WTC11 (cell line): ENCODE data around the gene TEX10. TPM values are rescaled to one million over a fixed set of nuclear protein-coding genes. Genes with fewer than 3 reads are reported as not detected.

ENCODE experiments used
- ATAC-seq: fragments of 200-7000 bp; cut with Tn5 transposase; 2 replicates; pipeline ENCODE4 v1.10.0; 2021; ENCODE audit warnings: mild to moderate bottlenecking, moderate library complexity
- CTCF ChIA-PET: fragments of 300-600 bp; sonication (Branson Sonifier 250); formaldehyde crosslinking; loops from one replicate; lab custom pipeline; 2021; ENCODE audit warnings: antibody characterized with exemption; lab: Charles Lee
- POLR2A ChIA-PET: fragments of 350-600 bp; sonication (Branson Sonifier 250); formaldehyde crosslinking; loops from one replicate; lab custom pipeline; 2021; ENCODE audit warnings: antibody characterized with exemption; lab: Charles Lee
- DNase-seq: peaks from one replicate; pipeline ENCODE4 v3.0.0; 2021; ENCODE audit warnings: low spot score
- H3K27ac Mint-ChIP-seq: 2 replicates; pipeline ENCODE4 v1.8.0; 2021; ENCODE audit warnings: mixed read lengths
- H3K27me3 Mint-ChIP-seq: 2 replicates; pipeline ENCODE4 v1.8.0; 2021; ENCODE audit warnings: low read depth, mild to moderate bottlenecking, moderate library complexity, mixed read lengths
- H3K36me3 Mint-ChIP-seq: 2 replicates; pipeline ENCODE4 v1.8.0; 2021; ENCODE audit warnings: mixed read lengths
- H3K4me1 Mint-ChIP-seq: 2 replicates; pipeline ENCODE4 v1.8.0; 2022; ENCODE audit warnings: mixed read lengths
- H3K4me3 Mint-ChIP-seq: 2 replicates; pipeline ENCODE4 v1.8.0; 2021; ENCODE audit warnings: mild to moderate bottlenecking, moderate library complexity, mixed read lengths
- H3K9me3 Mint-ChIP-seq: 2 replicates; pipeline ENCODE4 v1.8.0; 2021; ENCODE audit warnings: mixed read lengths
- ELF4 ChIP-seq: sonication (generic); formaldehyde crosslinking; IDR thresholded peaks from 2 replicates; pipeline ENCODE4 v1.8.1; 2022; ENCODE audit warnings: low read depth, mild to moderate bottlenecking, moderate library complexity, missing genetic modification reagents
- EMX1 ChIP-seq: fragments of 250-450 bp; sonication (Bioruptor Pico); IDR thresholded peaks from 2 replicates; pipeline ENCODE4 v1.8.0; 2021; ENCODE audit warnings: mild to moderate bottlenecking
- FOXJ3 ChIP-seq: sonication (generic); formaldehyde crosslinking; IDR thresholded peaks from 2 replicates; pipeline ENCODE4 v1.9.0; 2021; ENCODE audit warnings: missing genetic modification reagents, mild to moderate bottlenecking, borderline replicate concordance
- FOXP1 ChIP-seq: sonication (generic); formaldehyde crosslinking; IDR thresholded peaks from 2 replicates; pipeline ENCODE4 v1.8.0; 2022; ENCODE audit warnings: missing genetic modification reagents, mild to moderate bottlenecking, moderate library complexity, borderline replicate concordance
- IRF2 ChIP-seq: sonication (generic); formaldehyde crosslinking; IDR thresholded peaks from 2 replicates; pipeline ENCODE4 v1.8.0; 2022; ENCODE audit warnings: low read depth, missing genetic modification reagents, borderline replicate concordance
- MXD4 ChIP-seq: fragments of 250-450 bp; sonication (Bioruptor Pico); IDR thresholded peaks from 2 replicates; pipeline ENCODE4 v1.8.0; 2021; ENCODE audit warnings: mild to moderate bottlenecking, moderate library complexity, borderline replicate concordance
- NFE2L1 ChIP-seq: sonication (generic); formaldehyde crosslinking; IDR thresholded peaks from 2 replicates; pipeline ENCODE4 v1.8.1; 2023; ENCODE audit warnings: missing genetic modification reagents
- NR1H2 ChIP-seq: sonication (generic); formaldehyde crosslinking; IDR thresholded peaks from 2 replicates; pipeline ENCODE4 v1.9.0; 2021; ENCODE audit warnings: mild to moderate bottlenecking, moderate library complexity, missing genetic modification reagents
- PRRX2 ChIP-seq: fragments of 250-450 bp; sonication (Bioruptor Pico); IDR thresholded peaks from 2 replicates; pipeline ENCODE4 v1.8.0; 2021; ENCODE audit warnings: mild to moderate bottlenecking
- RELA ChIP-seq: sonication (generic); formaldehyde crosslinking; IDR thresholded peaks from 2 replicates; pipeline ENCODE4 v1.8.1; 2022; ENCODE audit warnings: missing genetic modification reagents, mild to moderate bottlenecking, borderline replicate concordance
- ZBTB21 ChIP-seq: sonication (generic); formaldehyde crosslinking; IDR thresholded peaks from 2 replicates; pipeline ENCODE4 v1.8.1; 2023; ENCODE audit warnings: mild to moderate bottlenecking, missing genetic modification reagents, borderline replicate concordance
- ZNF121 ChIP-seq: sonication (generic); formaldehyde crosslinking; IDR thresholded peaks from 2 replicates; pipeline ENCODE4 v1.8.0; 2023; ENCODE audit warnings: missing genetic modification reagents
- ZNF219 ChIP-seq: sonication (generic); formaldehyde crosslinking; IDR thresholded peaks from 2 replicates; pipeline ENCODE4 v1.8.0; 2023; ENCODE audit warnings: missing genetic modification reagents, mild to moderate bottlenecking, borderline replicate concordance
- ZNF317 ChIP-seq: sonication (generic); formaldehyde crosslinking; IDR thresholded peaks from 2 replicates; pipeline ENCODE4 v1.8.1; 2023; ENCODE audit warnings: low read depth, mild to moderate bottlenecking, moderate library complexity, missing genetic modification reagents, borderline replicate concordance
- ZNF671 ChIP-seq: fragments of 250-450 bp; sonication (Bioruptor Pico); IDR thresholded peaks from 2 replicates; pipeline ENCODE4 v1.8.0; 2021; ENCODE audit warnings: mild to moderate bottlenecking
- total RNA-seq: library from RNA; stranded (reverse); gene quantifications from 3 replicates; pipeline ENCODE4 v1.2.3, GENCODE V29; 2021
- TF ChIP-seq, protein P1 (sequence below): fragments of 250-450 bp; sonication (Bioruptor Pico); conservative IDR thresholded peaks from 2 replicates; pipeline ENCODE4 v1.9.0; 2021; ENCODE audit warnings: mild to moderate bottlenecking
- TF ChIP-seq, protein P2 (sequence below): sonication (generic); formaldehyde crosslinking; IDR thresholded peaks from 2 replicates; pipeline ENCODE4 v1.8.0; 2022; ENCODE audit warnings: mild to moderate bottlenecking, missing genetic modification reagents
- TF ChIP-seq, protein P3 (sequence below): sonication (generic); formaldehyde crosslinking; IDR thresholded peaks from 2 replicates; pipeline ENCODE4 v1.8.1; 2023; ENCODE audit warnings: mild to moderate bottlenecking, missing genetic modification reagents, borderline replicate concordance
- TF ChIP-seq, protein P4 (sequence below): sonication (generic); formaldehyde crosslinking; IDR thresholded peaks from 2 replicates; pipeline ENCODE4 v1.8.0; 2022; ENCODE audit warnings: missing genetic modification reagents
- TF ChIP-seq, protein P5 (sequence below): sonication (generic); formaldehyde crosslinking; IDR thresholded peaks from 2 replicates; pipeline ENCODE4 v1.8.1; 2023; ENCODE audit warnings: mild to moderate bottlenecking, missing genetic modification reagents

TEX10 gene
- total RNA-seq, 1 experiment from 2014 or later, result 64.7 TPM

DNA sequence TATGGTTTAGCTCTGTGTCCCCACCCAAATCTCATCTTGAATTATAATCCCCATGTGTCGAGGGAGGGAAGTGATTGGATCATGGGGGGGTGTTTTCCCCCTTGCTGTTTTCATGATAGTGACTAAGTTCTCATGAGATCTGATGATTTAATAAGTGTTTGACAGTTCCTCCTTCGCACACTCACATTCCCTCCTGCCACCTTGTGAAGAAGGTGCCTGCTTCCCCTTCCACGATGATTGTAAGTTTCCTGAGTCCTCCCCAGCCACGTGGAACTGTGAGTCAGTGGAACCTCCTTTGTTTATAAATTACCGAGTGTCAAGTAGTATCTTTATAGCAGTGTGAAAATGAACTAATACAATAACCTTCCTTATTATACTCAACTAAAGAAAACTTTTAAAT lies 24.3 kb upstream of the TEX10 start (continued):
- no peak for TF ChIP-seq ZNF121
- TF ChIP-seq RELA (CRISPR knock-in tag), result no peak
- TF ChIP-seq, protein P1, sequence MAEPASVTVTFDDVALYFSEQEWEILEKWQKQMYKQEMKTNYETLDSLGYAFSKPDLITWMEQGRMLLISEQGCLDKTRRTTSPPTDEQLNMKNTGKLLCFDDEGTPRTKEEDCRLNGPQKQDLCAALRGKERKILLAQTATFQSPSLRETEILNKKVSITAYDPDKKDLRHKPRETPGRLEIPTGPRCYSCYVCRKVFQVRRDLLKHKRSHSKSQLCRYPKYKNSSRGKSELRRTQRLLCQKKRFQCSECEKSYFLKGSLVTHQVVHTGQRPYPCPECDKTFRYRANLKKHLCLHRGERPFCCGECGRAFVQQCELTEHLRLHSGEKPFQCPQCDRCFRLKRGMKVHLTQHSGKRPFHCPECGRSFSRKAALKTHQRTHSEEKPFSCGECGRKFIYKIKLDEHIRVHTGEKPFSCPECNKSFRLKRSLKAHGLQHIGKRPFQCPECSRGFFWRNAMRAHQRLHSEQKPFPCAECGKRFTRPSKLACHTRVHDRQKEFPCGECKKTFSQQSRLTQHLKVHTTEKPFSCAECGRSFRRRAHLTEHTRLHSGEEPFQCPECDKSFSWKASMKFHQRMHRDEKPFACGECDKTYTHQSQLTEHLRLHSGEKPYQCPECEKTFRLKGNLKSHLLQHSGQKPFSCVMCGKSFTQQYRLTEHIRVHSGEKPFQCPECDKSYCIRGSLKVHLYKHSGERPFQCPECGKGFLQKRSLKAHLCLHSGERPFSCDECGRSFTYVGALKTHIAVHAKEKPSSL, result no peak
- no peak for TF ChIP-seq FOXP1
- no peak for TF ChIP-seq PRRX2 (CRISPR knock-in tag)
- TF ChIP-seq FOXJ3 (CRISPR knock-in tag), result no peak
- TF ChIP-seq, all 79 proteins: peak for 0

DNA sequence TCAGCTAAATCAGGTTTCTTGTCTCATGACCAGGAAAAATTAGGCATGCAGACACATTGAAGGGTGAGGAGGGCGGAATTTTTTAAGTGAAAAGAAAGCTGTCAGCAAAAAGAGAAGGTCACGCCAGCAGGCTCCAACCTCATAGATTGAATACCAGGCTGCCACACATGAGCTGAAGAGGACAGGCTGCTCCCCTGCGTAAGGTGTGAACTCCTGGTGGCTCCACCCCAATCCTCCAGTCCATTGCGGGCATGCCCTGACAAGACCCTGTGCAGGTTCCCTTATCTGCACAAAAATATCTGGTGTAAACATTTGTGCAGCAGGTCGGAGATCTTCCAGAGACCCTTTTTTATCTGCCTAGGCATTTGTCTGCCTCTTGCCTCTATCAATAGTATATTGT lies 22.9 kb upstream of the TEX10 start:
- ChIA-PET CTCF (no interaction called here), POLR2A (no interaction called here)
- no peak overlapping the region for H3K4me3 Mint-ChIP-seq
- peaks cover 24% of the 10 kb centered on the region for H3K9me3 Mint-ChIP-seq
- H3K27me3 Mint-ChIP-seq, result no peaks in the 10 kb centered on the region
- H3K27ac Mint-ChIP-seq, result peak overlapping the region; percentile 82
- peaks cover 28% of the 10 kb centered on the region for H3K36me3 Mint-ChIP-seq
- DNase-seq (no peak), ATAC-seq (no peak)
- TF ChIP-seq ELF4, result no peak
- no peak for TF ChIP-seq NR1H2
- TF ChIP-seq, protein P2, sequence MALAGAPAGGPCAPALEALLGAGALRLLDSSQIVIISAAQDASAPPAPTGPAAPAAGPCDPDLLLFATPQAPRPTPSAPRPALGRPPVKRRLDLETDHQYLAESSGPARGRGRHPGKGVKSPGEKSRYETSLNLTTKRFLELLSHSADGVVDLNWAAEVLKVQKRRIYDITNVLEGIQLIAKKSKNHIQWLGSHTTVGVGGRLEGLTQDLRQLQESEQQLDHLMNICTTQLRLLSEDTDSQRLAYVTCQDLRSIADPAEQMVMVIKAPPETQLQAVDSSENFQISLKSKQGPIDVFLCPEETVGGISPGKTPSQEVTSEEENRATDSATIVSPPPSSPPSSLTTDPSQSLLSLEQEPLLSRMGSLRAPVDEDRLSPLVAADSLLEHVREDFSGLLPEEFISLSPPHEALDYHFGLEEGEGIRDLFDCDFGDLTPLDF (CRISPR knock-in tag), result no peak
- no peak for TF ChIP-seq ZNF219 (CRISPR knock-in tag)
- no peak for TF ChIP-seq PRRX2 (CRISPR knock-in tag)
- TF ChIP-seq NFE2L1 (CRISPR knock-in tag), result no peak
- TF ChIP-seq, protein P1, result no peak
- no peak for TF ChIP-seq ZNF671 (CRISPR knock-in tag)
- TF ChIP-seq, protein P3, sequence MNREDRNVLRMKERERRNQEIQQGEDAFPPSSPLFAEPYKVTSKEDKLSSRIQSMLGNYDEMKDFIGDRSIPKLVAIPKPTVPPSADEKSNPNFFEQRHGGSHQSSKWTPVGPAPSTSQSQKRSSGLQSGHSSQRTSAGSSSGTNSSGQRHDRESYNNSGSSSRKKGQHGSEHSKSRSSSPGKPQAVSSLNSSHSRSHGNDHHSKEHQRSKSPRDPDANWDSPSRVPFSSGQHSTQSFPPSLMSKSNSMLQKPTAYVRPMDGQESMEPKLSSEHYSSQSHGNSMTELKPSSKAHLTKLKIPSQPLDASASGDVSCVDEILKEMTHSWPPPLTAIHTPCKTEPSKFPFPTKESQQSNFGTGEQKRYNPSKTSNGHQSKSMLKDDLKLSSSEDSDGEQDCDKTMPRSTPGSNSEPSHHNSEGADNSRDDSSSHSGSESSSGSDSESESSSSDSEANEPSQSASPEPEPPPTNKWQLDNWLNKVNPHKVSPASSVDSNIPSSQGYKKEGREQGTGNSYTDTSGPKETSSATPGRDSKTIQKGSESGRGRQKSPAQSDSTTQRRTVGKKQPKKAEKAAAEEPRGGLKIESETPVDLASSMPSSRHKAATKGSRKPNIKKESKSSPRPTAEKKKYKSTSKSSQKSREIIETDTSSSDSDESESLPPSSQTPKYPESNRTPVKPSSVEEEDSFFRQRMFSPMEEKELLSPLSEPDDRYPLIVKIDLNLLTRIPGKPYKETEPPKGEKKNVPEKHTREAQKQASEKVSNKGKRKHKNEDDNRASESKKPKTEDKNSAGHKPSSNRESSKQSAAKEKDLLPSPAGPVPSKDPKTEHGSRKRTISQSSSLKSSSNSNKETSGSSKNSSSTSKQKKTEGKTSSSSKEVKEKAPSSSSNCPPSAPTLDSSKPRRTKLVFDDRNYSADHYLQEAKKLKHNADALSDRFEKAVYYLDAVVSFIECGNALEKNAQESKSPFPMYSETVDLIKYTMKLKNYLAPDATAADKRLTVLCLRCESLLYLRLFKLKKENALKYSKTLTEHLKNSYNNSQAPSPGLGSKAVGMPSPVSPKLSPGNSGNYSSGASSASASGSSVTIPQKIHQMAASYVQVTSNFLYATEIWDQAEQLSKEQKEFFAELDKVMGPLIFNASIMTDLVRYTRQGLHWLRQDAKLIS (CRISPR knock-in tag), result no peak
- TF ChIP-seq ZBTB21 (CRISPR knock-in tag), result no peak
- no peak for TF ChIP-seq MXD4 (CRISPR knock-in tag)
- TF ChIP-seq EMX1 (CRISPR knock-in tag), result no peak
- peaks cover 11% of the 10 kb centered on the region for H3K4me1 Mint-ChIP-seq

DNA sequence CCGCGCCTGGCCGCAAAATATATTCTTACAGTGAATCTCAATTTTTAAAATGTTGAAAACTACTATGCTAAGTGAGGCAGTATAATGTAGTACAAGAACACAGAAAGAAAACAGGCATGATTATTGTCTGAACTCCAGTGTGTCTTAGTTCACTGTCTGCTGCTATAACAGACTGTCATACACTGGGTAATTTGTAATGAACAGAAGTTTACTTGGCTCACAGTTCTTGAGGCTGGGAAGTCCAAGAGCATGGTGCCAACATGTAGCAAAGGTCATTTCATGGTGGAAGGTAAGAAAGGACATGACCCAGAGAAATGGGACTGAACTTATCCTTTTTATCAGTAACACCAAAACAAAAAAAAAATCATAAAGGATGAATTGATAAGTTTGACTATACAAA lies 19.9 kb upstream of the TEX10 start:
- Mint-ChIP-seq H3K4me3 (no peak overlapping the region), H3K36me3 (peaks cover 52% of the 10 kb centered on the region), H3K4me1 (peaks cover 14% of the 10 kb centered on the region), H3K27me3 (no peaks in the 10 kb centered on the region), H3K27ac (no peak overlapping the region), H3K9me3 (peaks cover 49% of the 10 kb centered on the region)
- DNase-seq (no peak), ATAC-seq (no peak)
- POLR2A ChIA-PET, result no interaction called here
- CTCF ChIA-PET, result no interaction called here
- TF ChIP-seq, protein P4, sequence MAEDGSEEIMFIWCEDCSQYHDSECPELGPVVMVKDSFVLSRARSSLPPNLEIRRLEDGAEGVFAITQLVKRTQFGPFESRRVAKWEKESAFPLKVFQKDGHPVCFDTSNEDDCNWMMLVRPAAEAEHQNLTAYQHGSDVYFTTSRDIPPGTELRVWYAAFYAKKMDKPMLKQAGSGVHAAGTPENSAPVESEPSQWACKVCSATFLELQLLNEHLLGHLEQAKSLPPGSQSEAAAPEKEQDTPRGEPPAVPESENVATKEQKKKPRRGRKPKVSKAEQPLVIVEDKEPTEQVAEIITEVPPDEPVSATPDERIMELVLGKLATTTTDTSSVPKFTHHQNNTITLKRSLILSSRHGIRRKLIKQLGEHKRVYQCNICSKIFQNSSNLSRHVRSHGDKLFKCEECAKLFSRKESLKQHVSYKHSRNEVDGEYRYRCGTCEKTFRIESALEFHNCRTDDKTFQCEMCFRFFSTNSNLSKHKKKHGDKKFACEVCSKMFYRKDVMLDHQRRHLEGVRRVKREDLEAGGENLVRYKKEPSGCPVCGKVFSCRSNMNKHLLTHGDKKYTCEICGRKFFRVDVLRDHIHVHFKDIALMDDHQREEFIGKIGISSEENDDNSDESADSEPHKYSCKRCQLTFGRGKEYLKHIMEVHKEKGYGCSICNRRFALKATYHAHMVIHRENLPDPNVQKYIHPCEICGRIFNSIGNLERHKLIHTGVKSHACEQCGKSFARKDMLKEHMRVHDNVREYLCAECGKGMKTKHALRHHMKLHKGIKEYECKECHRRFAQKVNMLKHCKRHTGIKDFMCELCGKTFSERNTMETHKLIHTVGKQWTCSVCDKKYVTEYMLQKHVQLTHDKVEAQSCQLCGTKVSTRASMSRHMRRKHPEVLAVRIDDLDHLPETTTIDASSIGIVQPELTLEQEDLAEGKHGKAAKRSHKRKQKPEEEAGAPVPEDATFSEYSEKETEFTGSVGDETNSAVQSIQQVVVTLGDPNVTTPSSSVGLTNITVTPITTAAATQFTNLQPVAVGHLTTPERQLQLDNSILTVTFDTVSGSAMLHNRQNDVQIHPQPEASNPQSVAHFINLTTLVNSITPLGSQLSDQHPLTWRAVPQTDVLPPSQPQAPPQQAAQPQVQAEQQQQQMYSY (CRISPR knock-in tag), result no peak
- TF ChIP-seq IRF2 (CRISPR knock-in tag) (no peak), ZNF317 (CRISPR knock-in tag) (no peak), ELF4 (no peak)
- TF ChIP-seq, protein P5, sequence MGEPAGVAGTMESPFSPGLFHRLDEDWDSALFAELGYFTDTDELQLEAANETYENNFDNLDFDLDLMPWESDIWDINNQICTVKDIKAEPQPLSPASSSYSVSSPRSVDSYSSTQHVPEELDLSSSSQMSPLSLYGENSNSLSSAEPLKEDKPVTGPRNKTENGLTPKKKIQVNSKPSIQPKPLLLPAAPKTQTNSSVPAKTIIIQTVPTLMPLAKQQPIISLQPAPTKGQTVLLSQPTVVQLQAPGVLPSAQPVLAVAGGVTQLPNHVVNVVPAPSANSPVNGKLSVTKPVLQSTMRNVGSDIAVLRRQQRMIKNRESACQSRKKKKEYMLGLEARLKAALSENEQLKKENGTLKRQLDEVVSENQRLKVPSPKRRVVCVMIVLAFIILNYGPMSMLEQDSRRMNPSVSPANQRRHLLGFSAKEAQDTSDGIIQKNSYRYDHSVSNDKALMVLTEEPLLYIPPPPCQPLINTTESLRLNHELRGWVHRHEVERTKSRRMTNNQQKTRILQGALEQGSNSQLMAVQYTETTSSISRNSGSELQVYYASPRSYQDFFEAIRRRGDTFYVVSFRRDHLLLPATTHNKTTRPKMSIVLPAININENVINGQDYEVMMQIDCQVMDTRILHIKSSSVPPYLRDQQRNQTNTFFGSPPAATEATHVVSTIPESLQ (CRISPR knock-in tag), result no peak
